ENCODE results near the gene TGM3. TPM values are rescaled to one million over a fixed set of nuclear protein-coding genes. Genes with fewer than 3 reads are reported as not detected.

TGM3 gene
- total and polyA plus RNA-seq, 2 experiments from 2014 or later: 0.08 TPM; not detected in 1

DNA sequence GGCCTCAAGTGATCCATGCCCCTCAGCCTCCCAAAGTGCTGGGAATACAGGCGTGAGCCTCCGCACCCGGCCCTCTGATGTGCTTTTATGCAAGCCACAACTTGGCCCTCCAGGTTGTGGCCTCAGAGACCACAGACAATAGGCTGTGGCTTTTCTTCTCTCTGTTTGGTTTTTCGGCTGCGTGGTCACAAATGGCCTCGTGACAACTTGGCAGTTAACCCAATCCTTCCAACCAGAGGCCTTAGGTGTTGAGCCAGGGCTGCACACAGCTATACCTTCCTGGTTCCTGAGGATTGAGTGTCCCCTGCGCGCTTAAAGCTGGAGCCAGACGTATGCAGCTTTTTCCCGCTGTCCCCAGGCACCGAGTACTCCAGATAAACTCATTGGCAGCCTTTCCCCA is 6.3 kb upstream of the TGM3 start (continued):
- TF ChIP-seq, protein P1, sequence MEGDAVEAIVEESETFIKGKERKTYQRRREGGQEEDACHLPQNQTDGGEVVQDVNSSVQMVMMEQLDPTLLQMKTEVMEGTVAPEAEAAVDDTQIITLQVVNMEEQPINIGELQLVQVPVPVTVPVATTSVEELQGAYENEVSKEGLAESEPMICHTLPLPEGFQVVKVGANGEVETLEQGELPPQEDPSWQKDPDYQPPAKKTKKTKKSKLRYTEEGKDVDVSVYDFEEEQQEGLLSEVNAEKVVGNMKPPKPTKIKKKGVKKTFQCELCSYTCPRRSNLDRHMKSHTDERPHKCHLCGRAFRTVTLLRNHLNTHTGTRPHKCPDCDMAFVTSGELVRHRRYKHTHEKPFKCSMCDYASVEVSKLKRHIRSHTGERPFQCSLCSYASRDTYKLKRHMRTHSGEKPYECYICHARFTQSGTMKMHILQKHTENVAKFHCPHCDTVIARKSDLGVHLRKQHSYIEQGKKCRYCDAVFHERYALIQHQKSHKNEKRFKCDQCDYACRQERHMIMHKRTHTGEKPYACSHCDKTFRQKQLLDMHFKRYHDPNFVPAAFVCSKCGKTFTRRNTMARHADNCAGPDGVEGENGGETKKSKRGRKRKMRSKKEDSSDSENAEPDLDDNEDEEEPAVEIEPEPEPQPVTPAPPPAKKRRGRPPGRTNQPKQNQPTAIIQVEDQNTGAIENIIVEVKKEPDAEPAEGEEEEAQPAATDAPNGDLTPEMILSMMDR (conservative IDR thresholded peaks at IDR 0.05; ENCODE audit: low read depth in 2 of 2): no peak
- no peak for TF ChIP-seq NANOG (IDR thresholded peaks at IDR 0.05; ENCODE audit: borderline replicate concordance)

DNA sequence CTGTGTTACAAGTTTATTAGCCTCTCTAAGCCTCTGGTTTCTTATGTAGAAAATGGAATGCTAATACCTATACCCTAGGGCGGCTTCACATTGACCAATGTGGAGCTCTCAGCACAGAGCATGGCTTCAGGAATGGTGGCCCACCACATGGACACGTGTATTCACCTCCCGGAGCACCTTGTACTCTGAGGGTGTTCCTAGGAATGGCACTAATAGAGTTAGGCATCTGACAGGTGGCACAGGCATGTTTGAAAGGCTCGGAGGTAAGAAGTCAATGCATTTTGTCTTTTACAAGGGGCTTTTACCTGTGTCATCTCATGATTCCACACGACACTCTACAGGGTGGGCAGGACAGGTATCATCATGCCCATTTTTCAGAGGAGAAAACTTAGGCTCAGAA is 5.3 kb upstream of the TGM3 start:
- H3K4me2 ChIP-seq: no peak overlapping the region
- DNase-seq (ENCODE audit: low spot score) (no peak), ATAC-seq (no peak)
- Mint-ChIP-seq H3K27ac (no peak overlapping the region), H3K27me3 (ENCODE audit: insufficient read depth, low read depth, poor library complexity) (peaks cover 4% of the 10 kb centered on the region), H3K9me3 (no peaks in the 10 kb centered on the region; the same call in 2 of the 3 replicates), H3K36me3 (ENCODE audit: low read depth) (no peaks in the 10 kb centered on the region), H3K4me3 (no peak overlapping the region), H3K4me1 (peaks cover 6% of the 10 kb centered on the region)
- H3K27ac ChIP-seq (ENCODE audit: low read depth): no peak overlapping the region
- no peaks in the 10 kb centered on the region; the same call in 1 of the 2 replicates for H3K9me2 ChIP-seq (ENCODE audit: insufficient read depth)
- no peaks in the 10 kb centered on the region for H3K4me1 ChIP-seq (ENCODE audit: insufficient read depth)
- no peaks in the 10 kb centered on the region for H4K20me1 ChIP-seq (replicated peaks; ENCODE audit: insufficient read depth)
- H3K4me3 ChIP-seq: no peak overlapping the region
- H3K79me2 ChIP-seq (replicated peaks; ENCODE audit: insufficient read depth): no peaks in the 10 kb centered on the region
- no peaks in the 10 kb centered on the region for H3K36me3 ChIP-seq (ENCODE audit: insufficient read depth)
- H2AFZ ChIP-seq: no peak overlapping the region
- no peaks in the 10 kb centered on the region for H3K27me3 ChIP-seq (ENCODE audit: insufficient read depth)
- H3F3A ChIP-seq (replicated peaks; ENCODE audit: low read depth): no peaks in the 10 kb centered on the region
- TF ChIP-seq POLR2AphosphoS5 (IDR thresholded peaks at IDR 0.05; ENCODE audit: low read depth): no peak
- TF ChIP-seq ZNF331 (CRISPR knock-in tag; IDR thresholded peaks at IDR 0.05; ENCODE audit: low read depth): no peak
- no peak for TF ChIP-seq EZH2phosphoT487 (IDR thresholded peaks at IDR 0.05; ENCODE audit: unreplicated experiment)
- TF ChIP-seq, protein P2, sequence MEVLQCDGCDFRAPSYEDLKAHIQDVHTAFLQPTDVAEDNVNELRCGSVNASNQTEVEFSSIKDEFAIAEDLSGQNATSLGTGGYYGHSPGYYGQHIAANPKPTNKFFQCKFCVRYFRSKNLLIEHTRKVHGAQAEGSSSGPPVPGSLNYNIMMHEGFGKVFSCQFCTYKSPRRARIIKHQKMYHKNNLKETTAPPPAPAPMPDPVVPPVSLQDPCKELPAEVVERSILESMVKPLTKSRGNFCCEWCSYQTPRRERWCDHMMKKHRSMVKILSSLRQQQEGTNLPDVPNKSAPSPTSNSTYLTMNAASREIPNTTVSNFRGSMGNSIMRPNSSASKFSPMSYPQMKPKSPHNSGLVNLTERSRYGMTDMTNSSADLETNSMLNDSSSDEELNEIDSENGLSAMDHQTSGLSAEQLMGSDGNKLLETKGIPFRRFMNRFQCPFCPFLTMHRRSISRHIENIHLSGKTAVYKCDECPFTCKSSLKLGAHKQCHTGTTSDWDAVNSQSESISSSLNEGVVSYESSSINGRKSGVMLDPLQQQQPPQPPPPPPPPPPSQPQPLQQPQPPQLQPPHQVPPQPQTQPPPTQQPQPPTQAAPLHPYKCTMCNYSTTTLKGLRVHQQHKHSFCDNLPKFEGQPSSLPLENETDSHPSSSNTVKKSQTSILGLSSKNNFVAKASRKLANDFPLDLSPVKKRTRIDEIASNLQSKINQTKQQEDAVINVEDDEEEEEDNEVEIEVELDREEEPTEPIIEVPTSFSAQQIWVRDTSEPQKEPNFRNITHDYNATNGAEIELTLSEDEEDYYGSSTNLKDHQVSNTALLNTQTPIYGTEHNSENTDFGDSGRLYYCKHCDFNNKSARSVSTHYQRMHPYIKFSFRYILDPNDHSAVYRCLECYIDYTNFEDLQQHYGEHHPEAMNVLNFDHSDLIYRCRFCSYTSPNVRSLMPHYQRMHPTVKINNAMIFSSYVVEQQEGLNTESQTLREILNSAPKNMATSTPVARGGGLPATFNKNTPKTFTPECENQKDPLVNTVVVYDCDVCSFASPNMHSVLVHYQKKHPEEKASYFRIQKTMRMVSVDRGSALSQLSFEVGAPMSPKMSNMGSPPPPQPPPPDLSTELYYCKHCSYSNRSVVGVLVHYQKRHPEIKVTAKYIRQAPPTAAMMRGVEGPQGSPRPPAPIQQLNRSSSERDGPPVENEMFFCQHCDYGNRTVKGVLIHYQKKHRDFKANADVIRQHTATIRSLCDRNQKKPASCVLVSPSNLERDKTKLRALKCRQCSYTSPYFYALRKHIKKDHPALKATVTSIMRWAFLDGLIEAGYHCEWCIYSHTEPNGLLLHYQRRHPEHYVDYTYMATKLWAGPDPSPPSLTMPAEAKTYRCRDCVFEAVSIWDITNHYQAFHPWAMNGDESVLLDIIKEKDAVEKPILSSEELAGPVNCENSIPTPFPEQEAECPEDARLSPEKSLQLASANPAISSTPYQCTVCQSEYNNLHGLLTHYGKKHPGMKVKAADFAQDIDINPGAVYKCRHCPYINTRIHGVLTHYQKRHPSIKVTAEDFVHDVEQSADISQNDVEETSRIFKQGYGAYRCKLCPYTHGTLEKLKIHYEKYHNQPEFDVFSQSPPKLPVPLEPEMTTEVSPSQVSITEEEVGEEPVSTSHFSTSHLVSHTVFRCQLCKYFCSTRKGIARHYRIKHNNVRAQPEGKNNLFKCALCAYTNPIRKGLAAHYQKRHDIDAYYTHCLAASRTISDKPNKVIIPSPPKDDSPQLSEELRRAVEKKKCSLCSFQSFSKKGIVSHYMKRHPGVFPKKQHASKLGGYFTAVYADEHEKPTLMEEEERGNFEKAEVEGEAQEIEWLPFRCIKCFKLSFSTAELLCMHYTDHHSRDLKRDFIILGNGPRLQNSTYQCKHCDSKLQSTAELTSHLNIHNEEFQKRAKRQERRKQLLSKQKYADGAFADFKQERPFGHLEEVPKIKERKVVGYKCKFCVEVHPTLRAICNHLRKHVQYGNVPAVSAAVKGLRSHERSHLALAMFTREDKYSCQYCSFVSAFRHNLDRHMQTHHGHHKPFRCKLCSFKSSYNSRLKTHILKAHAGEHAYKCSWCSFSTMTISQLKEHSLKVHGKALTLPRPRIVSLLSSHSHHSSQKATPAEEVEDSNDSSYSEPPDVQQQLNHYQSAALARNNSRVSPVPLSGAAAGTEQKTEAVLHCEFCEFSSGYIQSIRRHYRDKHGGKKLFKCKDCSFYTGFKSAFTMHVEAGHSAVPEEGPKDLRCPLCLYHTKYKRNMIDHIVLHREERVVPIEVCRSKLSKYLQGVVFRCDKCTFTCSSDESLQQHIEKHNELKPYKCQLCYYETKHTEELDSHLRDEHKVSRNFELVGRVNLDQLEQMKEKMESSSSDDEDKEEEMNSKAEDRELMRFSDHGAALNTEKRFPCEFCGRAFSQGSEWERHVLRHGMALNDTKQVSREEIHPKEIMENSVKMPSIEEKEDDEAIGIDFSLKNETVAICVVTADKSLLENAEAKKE (CRISPR knock-in tag; IDR thresholded peaks at IDR 0.05): no peak
- TF ChIP-seq, protein P3, sequence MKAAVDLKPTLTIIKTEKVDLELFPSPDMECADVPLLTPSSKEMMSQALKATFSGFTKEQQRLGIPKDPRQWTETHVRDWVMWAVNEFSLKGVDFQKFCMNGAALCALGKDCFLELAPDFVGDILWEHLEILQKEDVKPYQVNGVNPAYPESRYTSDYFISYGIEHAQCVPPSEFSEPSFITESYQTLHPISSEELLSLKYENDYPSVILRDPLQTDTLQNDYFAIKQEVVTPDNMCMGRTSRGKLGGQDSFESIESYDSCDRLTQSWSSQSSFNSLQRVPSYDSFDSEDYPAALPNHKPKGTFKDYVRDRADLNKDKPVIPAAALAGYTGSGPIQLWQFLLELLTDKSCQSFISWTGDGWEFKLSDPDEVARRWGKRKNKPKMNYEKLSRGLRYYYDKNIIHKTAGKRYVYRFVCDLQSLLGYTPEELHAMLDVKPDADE (IDR thresholded peaks at IDR 0.05): no peak
- TF ChIP-seq STAT1 (IDR thresholded peaks at IDR 0.05; ENCODE audit: unreplicated experiment): no peak
- TF ChIP-seq JUNB (IDR thresholded peaks at IDR 0.05; ENCODE audit: unreplicated experiment): no peak
- TF ChIP-seq, protein P1 (conservative IDR thresholded peaks at IDR 0.05; ENCODE audit: low read depth in 2 of 2): no peak
- no peak for TF ChIP-seq NANOG (IDR thresholded peaks at IDR 0.05; ENCODE audit: borderline replicate concordance)
- no peak for TF ChIP-seq EZH2 (IDR thresholded peaks at IDR 0.05; ENCODE audit: low read depth, unreplicated experiment)
- no peak for TF ChIP-seq ZNF114 (CRISPR knock-in tag; IDR thresholded peaks at IDR 0.05)
- no peak for TF ChIP-seq CREB1 (CRISPR knock-in tag; IDR thresholded peaks at IDR 0.05; ENCODE audit: low read depth)
